ENCODE measurements around the gene PRR19.

PRR19 gene

DNA sequence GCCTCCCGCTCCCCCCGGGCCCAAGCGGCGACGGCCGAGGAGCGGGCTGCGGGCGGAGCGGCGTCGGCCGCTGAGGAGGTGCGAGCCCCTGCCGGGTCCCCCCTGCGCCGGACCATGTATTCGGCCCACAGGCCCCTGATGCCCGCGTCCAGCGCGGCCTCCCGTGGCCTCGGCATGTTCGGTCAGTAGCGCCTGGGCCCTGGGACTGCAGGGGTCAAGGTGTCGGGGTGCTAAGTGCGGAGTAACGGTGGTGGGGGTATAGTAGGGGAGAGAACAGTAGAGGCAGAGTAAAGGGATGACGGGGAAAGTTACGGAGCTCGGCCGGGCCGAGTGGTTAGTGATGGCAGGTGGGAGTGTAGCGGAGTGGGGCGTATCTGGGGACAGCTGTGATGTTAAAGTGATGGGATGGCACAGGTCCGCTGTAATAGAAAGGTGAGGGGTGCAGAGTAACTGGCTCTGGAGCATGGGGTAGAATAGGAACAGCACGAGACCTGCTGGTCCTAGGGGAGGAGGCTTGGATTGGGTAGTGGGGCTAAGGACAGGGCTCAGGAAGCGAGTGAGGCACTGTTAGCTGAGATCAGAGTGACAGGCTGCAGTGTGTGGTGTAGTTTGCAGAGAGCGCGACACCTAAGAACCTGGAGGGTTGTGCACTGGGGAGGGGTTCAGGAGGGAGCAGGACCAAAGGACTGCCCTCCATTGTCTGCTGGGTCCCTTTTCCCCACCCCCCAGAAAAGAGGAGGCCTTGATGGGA is 17.2 kb upstream of the PRR19 start:
- no peak for DNase-seq

DNA sequence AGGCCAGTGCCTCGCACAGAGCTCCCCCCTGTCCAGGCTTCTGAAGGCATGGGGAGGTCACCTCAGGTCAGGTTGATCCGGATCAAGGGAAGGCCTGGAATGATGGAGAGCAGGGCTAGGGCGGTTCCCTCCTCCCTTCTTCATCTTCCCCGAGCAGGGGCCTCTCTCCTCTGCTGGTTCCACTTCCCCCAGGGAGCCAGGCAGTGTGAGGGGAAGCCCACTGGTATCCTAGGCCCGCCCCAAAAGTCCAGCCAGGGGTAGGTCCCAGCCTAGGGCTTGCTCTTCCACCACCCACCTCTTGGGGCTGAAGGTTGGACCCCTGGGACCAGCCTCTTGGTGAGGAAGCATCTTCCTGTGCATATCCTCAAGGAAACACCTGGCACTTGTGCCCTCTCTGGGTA is 16.4 kb upstream of the PRR19 start:
- no peak for DNase-seq

DNA sequence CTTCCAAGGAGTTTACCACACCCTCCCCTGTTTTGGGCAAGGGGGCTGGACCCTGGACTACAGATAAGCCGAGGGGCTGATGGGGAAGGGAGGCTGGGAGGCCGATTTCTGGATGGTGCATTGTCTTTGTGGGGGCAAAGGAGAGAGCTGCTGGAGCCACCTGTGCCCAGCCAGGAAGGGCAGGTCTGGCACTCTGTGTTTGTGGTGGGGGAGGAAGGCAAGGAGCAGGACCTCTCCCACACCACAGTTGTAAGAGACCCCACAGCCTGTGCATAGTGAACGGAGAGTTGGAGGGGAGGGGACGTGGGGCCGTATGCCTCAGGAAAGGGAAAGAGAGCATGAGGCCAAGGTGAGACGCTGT is 16.0 kb upstream of the PRR19 start:
- no peak for DNase-seq

DNA sequence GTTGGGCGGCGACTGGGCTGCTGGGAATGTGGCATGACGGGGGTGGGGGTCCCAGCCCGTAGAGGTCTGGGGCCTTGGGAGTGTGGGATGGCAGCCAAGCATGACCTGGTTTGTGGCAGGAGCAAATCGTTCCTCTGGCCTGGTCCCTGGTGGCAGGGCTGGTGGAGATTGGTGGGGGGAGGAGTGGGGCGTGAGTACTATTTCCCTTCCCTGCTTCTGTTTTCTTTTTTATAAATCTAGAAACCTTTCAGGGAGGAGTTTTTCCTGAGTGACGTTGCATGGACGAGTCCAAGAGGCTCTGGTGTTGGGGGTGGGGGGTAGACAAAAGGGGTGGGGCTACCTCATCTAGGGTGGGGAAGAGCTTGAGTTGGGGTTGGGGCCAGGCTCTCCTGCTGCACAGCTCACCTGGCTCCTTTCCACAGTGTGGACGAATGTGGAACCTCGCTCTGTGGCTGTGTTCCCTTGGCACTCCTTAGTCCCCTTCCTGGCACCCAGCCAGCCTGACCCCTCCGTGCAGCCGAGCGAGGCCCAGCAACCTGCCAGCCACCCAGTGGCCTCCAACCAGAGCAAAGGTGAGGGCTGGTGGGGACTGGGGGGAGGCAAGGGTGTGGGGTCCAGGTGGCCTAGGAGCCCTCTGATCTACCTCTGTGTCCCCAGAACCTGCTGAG is 15.4 kb upstream of the PRR19 start:
- no peak for DNase-seq

DNA sequence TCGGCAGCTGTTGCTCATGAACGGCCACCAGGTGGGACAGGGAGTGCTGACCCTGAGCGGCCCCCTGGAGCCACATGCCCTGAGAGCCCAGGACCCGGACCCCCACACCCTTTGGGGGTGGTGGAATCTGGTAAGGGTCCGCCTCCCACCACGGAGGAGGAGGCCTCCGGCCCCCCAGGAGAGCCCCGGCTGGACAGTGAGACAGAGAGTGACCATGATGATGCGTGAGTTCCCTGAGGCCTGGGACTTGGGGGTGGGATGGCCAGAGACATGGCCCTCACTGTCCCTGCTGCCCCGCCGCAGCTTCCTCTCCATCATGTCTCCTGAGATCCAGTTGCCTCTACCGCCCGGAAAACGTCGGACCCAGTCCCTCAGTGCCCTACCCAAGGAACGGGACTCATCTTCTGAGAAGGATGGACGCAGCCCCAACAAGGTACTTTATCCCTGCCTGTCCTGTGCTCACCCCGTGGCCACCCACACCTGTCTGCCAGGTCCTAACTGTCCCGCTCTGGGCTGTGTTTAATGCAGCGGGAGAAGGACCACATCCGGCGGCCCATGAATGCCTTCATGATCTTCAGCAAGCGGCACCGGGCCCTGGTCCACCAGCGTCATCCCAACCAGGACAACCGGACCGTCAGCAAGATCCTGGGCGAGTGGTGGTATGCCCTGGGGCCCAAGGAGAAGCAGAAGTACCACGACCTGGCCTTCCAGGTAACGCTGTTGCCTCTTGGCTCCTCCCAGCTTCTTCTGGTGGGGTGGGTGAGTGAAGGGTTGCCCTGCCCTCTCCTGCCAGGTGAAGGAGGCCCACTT is 14.7 kb upstream of the PRR19 start:
- DNase-seq, result no peak

DNA sequence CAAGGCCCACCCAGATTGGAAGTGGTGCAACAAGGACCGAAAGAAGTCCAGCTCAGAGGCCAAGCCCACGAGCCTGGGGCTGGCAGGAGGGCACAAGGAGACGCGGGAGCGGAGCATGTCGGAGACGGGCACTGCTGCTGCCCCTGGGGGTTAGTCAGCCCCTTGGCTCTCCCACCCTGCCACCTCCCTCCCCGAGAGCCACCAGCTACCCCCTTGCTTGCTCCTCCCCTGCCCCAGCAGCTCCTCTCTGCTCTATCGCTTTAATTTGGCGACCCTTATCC is 14.2 kb upstream of the PRR19 start:
- DNase-seq, result no peak

DNA sequence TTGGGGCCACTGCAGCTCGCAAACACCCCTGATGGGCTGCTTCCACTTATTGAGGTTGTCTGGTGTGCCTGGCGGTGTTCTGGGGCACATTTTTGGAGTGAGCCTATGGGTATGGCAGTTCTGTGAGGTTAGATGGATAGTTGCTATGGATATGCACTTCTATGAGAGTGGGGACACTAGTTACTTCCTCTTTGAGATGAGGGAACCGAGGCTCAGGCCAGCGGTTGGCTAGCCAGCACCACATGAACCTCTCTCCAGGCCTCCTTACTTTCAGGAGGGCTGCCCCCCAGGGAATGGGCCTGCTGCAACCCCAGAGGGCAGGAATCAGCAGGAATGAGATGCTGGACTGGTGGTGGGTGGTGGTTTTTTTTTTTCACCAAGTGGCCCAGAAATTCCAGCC is 13.5 kb upstream of the PRR19 start:
- DNase-seq, result no peak

DNA sequence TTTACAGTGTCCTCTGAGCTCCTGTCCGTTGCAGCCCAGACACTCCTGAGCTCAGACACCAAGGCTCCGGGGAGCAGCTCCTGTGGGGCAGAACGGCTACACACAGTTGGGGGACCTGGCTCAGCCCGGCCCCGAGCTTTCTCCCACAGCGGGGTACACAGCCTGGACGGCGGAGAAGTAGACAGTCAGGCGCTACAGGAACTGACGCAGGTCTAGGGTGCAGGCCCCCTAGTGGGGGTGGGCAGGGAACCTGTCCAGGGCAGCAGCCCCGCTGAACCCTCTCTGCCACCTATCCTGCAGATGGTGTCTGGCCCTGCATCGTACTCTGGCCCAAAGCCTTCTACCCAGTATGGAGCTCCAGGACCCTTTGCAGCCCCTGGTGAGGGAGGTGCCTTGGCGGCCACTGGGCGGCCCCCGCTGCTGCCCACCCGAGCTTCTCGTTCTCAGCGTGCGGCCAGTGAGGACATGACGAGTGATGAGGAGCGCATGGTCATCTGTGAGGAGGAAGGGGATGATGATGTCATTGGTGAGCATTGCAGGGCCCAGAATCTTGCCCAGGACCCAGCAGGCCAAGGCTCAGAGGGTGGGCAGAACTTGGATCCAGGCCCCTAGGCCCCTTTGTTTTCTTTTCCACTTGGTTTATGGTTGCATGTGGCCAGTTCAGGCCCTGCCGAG is 12.9 kb upstream of the PRR19 start:
- DNase-seq, result no peak

DNA sequence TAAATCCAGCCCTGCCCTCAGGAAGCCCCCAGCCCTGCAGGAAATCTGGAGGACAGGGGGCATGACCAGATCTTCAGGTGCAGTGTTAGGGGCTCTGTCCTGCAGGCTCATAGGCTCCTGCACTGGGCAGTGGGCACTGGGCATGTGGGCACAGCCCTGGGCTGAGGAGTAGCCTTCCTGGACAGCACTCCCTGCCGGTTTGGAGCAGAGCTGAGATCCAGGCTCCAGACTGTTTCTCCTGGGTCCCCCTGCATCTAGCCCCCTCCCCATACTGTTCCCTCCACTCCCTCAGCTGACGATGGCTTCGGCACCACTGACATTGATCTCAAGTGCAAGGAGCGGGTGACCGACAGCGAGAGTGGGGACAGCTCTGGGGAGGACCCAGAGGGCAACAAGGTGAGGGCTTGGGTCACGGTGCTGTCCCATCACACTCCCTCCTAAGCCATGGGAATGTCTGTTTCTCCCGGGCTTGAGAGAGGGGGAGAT is 12.3 kb upstream of the PRR19 start:
- DNase-seq, result no peak

DNA sequence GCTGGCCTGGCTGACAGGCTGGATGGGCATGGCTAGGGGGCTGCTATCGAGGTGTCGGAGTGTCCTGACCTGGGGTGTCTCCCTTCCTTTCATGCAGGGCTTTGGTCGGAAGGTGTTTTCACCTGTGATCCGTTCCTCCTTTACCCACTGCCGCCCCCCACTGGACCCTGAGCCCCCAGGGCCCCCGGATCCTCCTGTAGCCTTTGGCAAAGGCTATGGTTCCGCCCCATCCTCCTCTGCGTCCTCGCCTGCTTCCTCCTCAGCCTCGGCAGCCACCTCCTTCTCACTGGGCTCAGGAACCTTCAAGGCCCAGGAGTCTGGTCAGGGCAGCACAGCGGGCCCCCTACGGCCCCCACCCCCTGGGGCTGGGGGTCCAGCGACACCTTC is 11.8 kb upstream of the PRR19 start:
- no peak for DNase-seq

DNA sequence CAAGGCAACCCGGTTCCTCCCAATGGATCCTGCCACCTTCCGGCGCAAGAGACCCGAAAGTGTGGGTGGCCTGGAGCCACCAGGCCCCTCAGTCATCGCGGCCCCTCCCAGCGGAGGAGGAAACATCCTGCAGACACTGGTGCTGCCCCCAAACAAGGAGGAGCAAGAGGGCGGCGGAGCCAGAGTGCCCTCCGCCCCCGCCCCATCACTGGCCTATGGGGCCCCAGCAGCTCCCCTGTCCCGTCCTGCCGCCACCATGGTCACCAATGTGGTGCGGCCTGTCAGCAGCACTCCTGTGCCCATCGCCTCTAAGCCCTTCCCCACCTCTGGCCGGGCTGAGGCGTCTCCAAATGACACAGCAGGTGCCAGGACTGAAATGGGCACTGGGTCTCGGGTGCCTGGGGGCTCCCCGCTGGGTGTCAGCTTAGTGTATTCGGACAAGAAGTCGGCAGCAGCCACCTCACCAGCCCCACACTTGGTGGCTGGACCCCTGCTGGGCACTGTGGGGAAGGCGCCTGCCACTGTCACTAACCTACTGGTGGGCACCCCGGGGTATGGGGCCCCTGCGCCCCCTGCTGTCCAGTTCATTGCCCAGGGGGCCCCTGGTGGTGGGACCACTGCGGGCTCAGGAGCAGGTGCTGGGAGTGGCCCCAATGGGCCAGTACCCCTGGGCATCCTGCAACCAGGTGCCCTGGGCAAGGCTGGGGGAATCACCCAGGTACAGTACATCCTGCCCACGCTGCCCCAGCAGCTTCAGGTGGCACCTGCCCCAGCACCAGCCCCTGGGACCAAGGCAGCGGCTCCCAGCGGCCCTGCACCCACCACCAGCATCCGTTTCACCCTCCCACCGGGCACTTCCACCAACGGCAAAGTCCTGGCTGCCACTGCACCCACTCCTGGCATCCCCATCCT is 11.2 kb upstream of the PRR19 start:
- DNase-seq, result no peak

DNA sequence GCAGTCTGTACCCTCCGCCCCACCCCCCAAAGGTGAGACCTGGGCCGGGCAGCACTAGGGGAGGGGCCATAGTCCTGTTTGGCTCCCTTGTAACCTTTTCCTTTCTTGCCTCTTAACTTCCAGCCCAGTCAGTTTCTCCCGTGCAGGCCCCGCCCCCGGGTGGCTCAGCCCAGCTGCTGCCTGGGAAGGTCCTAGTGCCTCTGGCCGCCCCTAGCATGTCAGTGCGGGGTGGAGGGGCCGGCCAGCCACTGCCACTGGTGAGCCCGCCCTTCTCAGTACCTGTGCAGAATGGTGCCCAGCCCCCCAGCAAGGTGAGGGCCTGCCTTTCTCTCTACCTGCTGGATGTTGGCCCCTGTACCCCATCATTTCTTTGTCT is 10.5 kb upstream of the PRR19 start:
- DNase-seq, result no peak

DNA sequence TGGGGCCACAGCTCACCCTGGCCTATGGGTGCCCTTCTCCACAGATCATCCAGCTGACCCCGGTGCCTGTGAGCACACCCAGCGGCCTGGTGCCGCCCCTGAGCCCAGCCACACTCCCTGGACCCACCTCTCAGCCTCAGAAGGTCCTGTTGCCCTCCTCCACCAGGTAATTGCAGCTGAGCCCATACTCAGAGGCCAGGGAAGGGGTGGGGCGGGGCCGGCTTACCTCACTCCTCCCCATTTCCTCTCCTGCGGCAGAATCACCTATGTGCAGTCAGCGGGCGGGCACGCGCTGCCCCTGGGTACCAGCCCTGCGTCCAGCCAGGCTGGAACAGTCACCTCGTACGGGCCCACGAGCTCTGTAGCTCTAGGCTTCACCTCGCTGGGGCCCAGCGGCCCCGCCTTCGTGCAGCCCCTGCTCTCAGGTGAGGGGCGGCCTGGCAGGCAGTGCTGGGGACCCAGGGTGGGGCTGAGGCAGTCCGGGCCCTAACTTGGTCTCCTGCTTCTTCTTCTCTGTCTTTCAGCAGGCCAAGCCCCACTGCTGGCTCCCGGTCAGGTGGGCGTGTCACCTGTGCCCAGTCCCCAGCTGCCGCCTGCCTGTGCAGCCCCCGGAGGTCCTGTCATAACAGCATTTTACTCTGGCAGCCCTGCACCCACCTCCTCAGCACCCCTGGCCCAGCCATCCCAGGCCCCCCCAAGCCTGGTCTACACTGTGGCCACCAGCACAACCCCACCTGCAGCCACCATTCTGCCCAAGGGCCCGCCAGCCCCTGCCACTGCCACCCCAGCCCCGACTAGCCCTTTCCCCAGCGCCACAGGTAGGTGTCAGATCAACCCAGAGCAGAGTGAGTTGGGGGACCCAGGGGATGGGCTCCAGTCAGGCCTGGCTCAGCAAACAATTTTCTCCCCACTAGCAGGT is 9.6 kb upstream of the PRR19 start:
- no peak for DNase-seq

DNA sequence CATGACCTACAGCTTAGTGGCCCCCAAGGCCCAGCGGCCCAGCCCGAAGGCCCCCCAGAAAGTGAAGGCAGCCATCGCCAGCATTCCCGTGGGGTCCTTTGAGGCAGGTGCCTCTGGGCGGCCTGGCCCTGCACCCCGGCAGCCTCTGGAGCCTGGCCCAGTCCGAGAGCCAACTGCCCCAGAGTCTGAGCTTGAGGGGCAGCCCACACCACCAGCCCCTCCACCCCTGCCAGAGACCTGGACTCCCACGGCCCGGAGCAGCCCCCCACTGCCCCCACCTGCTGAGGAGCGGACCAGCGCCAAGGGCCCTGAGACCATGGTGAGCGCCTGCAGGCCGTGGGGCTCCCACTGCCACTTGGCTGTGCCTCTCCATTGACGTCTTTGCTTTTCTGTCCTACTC is 9.0 kb upstream of the PRR19 start:
- no peak for DNase-seq

DNA sequence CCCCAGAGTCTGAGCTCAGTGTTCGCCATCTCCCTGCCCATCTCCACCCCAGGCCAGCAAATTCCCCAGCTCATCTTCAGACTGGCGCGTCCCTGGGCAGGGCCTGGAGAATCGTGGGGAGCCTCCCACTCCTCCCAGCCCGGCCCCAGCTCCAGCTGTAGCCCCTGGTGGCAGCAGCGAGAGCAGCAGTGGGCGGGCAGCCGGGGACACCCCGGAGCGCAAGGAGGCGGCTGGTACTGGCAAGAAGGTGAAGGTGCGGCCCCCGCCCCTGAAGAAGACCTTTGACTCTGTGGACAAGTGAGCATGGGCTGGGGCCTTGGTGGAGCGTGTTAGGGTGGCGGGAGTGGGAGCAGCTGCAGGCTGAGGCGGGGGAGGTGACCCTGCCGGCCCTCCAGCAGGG is 8.4 kb upstream of the PRR19 start:
- no peak for DNase-seq

DNA sequence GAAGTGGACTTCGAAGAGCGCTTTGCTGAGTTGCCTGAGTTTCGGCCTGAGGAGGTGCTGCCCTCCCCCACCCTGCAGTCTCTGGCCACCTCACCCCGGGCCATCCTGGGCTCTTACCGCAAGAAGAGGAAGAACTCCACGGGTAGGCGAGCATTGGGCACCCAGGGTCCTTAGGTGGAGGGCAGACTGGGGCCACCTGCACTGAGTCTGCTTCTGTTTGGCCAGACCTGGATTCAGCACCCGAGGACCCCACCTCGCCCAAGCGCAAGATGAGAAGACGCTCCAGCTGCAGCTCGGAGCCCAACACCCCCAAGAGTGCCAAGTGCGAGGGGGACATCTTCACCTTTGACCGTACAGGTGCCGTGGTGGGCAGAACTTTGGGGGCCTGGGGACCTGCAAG is 8.0 kb upstream of the PRR19 start:
- no peak for DNase-seq

DNA sequence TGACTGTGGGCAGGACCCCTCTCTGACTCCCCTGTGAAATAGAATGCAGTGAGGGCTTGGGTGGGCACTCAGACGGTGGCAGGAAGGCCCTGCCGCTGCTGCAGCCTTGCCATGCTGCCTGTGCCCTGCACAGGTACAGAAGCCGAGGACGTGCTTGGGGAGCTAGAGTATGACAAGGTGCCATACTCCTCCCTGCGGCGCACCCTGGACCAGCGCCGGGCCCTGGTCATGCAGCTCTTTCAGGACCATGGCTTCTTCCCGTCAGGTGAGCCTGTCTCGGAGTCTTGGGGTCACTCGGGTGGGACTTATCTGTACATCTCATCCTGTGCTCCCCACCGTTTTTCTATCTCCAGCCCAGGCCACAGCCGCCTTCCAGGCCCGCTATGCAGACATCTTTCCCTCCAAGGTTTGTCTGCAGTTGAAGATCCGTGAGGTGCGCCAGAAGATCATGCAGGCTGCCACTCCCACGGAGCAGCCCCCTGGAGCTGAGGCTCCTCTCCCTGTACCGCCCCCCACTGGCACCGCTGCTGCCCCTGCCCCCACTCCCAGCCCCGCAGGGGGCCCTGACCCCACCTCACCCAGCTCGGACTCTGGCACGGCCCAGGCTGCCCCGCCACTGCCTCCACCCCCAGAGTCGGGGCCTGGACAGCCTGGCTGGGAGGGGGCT is 7.3 kb upstream of the PRR19 start:
- no peak for DNase-seq

DNA sequence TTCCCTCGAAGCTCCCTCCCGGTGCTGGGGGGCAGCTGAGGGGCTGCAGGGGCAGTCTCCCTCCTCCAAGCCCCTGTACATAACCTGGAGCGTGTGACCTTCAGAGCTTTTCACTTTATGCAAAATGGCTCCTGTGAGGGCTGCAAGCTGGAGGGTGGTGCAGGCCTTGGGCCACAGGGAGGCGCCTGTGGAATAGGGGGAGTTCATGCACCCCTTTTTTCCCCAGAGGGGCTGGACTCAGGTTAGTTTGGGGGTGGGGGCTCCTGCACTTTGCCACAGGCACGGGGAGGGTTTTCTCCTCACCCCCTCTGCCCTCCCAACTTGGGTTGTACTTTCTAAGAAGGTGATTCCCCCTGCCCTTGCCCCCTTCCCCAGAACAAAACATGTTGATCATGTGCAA is 6.6 kb upstream of the PRR19 start:
- no peak for DNase-seq

DNA sequence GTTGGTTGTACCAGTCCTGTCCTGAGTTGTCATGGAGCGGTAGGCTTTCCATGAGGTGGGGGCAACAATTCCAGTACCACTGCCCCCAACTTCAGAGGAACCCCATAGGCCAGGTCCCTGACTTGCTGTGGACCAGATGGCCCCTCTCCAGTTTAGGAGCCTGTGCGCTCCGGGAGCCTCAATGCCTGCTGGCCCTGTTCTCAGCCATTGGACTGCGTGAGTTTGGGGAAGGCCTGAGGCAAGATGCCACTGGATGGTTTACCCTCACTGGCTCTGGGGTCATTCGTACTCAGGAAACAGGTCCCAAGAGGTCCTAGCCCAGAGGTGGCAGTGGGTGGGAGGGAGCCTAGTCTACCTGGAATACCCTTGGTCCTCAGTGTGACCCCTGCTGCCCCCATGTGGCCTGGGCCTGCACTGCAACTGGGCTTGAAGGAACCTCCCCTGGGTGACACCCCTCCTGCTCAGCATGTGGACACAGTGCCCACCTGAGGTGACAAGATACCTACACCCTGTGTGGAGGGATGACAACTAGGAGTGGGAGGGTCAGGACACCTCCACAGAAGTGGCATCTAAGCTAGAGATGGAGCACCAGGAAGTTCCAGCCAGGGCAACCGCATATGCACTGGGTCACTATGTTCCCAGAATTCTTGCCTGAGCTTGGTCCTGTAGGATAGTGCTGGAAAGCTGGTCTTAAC is 6.0 kb upstream of the PRR19 start:
- peak; percentile 42 for DNase-seq

DNA sequence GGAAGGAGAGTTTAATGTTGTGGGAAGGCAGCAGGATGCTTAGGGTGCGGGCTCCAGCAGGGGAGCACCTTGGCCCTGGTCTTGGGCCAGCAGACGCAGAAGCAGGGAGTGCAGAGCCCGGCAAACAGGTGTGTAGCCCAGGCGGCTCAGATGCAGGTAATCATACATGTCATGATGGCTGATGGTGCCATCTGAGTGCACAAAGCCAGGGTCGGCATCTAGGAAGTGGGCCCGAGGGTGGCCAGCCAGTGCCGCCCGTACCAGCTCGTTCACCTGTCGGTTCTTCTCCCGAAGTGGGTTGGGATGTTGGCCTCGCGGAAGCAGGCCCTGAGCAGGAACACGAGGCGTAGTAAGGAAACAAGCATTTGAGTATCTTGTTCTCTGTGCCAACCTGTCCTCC is 4.9 kb upstream of the PRR19 start:
- DNase-seq, result no peak

Measured in NCI-H510A (cell line).